Breast epithelium (tissue), 4 donors: ENCODE data around the gene ARHGAP25. TPM values are rescaled to one million over a fixed set of nuclear protein-coding genes. Genes with fewer than 3 reads are reported as not detected.

Experiments
- DNase-seq, 2 donors: peaks; one replicate each; pipeline ENCODE4 v3.0.0-alpha.2; 2019; ENCODE audit warnings: low spot score in 2 of 2
- H3K27ac ChIP-seq, 2 donors: fragments of 200-600 bp; sonication (generic) in 1 of 2; one replicate each; pipeline ENCODE4 v1.5.1; 2016 to 2019; ENCODE audit warnings: mild to moderate bottlenecking in 1 of 2
- H3K27me3 ChIP-seq, 2 donors: fragments of 200-600 bp; sonication (generic) in 1 of 2; one replicate each; pipeline versions ENCODE4 v1.5.1 to v1.6.0; 2017 to 2019; ENCODE audit warnings: control low read depth in 1 of 2, mild to moderate bottlenecking in 1 of 2
- H3K36me3 ChIP-seq: fragments of 200-600 bp; one replicate; pipeline ENCODE4 v1.5.1; 2019
- H3K4me1 ChIP-seq, 2 donors: fragments of 200-600 bp; sonication (generic); one replicate each; pipeline ENCODE4 v1.5.1; 2016 to 2019; ENCODE audit warnings: control low read depth in 1 of 2
- H3K4me3 ChIP-seq, 3 donors: fragments of 200-600 bp; sonication (generic); 1 replicate in 2 of 3; 2 replicates in 1 of 3; pipeline ENCODE4 v1.5.1; 2016 to 2019; ENCODE audit warnings: mild to moderate bottlenecking in 3 of 3, moderate library complexity in 2 of 3
- H3K9me3 ChIP-seq, 2 donors: fragments of 200-600 bp; sonication (generic) in 1 of 2; one replicate each; pipeline ENCODE4 v1.5.1; 2016 to 2019; ENCODE audit warnings: control low read depth in 1 of 2
- CTCF ChIP-seq, 3 donors: fragments of 450-650 bp; IDR thresholded peaks; one replicate each; pipeline ENCODE4 v1.5.1; 2016 to 2017; ENCODE audit warnings: antibody characterized with exemption in 3 of 3, mild to moderate bottlenecking in 3 of 3, moderate library complexity in 3 of 3
- POLR2A ChIP-seq: fragments of 450-650 bp; IDR thresholded peaks from one replicate; pipeline ENCODE4 v1.6.1; 2016; ENCODE audit warnings: antibody characterized with exemption, mild to moderate bottlenecking, moderate library complexity
- POLR2AphosphoS5 ChIP-seq, 3 donors: sonication (generic); formaldehyde crosslinking; IDR thresholded peaks; one replicate each; pipeline ENCODE4 v1.6.1; 2017; ENCODE audit warnings: antibody characterized with exemption in 3 of 3
- intact Hi-C: fragments of 100-400 bp; cut with DNase I; formaldehyde crosslinking; loops from one replicate; pipeline ENCODE4 v1.15.1; 2023; ENCODE audit warnings: low total_unique reads
- total RNA-seq, 3 donors: library from RNA; depleted of rRNA; stranded (reverse); fragments of >200 nt; gene quantifications; one replicate each; pipeline ENCODE4 v1.1.0, GENCODE V29; 2016

The ARHGAP25 gene
- total RNA-seq, 3 donors from 2014 or later = 7.8 to 10.8 (median 9.5) TPM

DNA sequence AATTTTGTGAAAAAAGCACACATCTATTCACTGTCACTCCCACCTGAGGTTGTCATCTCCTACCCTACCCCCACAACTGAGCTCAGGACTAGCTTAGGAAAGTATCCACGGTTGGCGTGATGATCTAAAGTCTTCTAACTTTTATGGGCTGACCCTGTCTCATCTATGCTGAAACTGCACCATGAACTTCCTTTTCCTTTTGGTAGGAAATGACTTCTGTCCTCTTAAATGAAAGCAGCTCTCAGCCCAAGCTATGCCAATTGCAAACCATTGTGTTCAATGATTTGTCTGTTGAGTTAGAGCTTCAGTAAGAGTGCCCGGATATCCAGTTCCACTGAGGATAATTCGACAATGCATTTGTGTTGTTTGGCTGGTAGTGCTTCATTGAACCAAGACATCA lies 52.7 kb downstream of the ARHGAP25 start:
- no peaks in the 10 kb centered on the region for H3K4me1 ChIP-seq
- H3K27ac ChIP-seq = no peak overlapping the region
- DNase-seq = no peak
- intact Hi-C loops = no loop called here
- no peaks in the 10 kb centered on the region for H3K27me3 ChIP-seq
- H3K9me3 ChIP-seq = no peaks in the 10 kb centered on the region
- no peak overlapping the region for H3K4me3 ChIP-seq
- TF ChIP-seq POLR2A (no peak), POLR2AphosphoS5 (IDR thresholded peaks at IDR 0.05) (no peak), CTCF (IDR thresholded peaks at IDR 0.05) (no peak)
- no peaks in the 10 kb centered on the region for H3K36me3 ChIP-seq

GRCh38 chr2:68789603-68790002 lies 55.0 kb downstream of the ARHGAP25 start:
- no peak for TF ChIP-seq POLR2A
- TF ChIP-seq CTCF (IDR thresholded peaks at IDR 0.05) = no peak
- TF ChIP-seq POLR2AphosphoS5 (IDR thresholded peaks at IDR 0.05) = no peak
- Histone ChIP-seq H3K4me3 (no peak overlapping the region), H3K27me3 (no peaks in the 10 kb centered on the region), H3K36me3 (no peaks in the 10 kb centered on the region), H3K4me1 (no peaks in the 10 kb centered on the region), H3K9me3 (no peaks in the 10 kb centered on the region), H3K27ac (no peak overlapping the region)
- intact Hi-C loops = no loop called here
- no peak for DNase-seq

DNA sequence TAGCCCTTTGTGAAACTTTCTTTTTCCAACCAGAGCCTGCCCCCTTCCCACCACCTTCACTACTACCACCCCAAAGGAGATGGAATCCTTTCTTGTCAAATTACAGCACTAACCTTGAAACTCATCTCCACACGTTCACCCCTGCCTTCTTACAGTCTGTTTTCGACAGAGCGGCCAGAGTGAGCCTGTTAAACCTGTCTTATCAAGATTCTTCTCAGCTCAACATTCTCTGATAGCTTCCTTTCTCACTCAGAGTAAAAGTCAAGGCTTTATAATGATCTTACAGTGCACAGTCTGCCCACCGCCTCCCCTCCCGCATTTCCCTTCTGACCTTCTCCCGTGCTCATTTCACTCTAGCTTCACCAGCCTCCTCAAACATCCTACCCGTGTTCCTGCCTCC lies 56.0 kb downstream of the ARHGAP25 start:
- Histone ChIP-seq H3K4me3 (no peak overlapping the region), H3K36me3 (no peaks in the 10 kb centered on the region), H3K27me3 (no peaks in the 10 kb centered on the region), H3K27ac (peak overlapping the region; percentile 76 to 82), H3K4me1 (no peaks in the 10 kb centered on the region), H3K9me3 (no peaks in the 10 kb centered on the region)
- no peak for DNase-seq
- TF ChIP-seq POLR2AphosphoS5 (IDR thresholded peaks at IDR 0.05) (no peak), CTCF (IDR thresholded peaks at IDR 0.05) (no peak), POLR2A (no peak)
- intact Hi-C loops = no loop called here

- intact Hi-C loops = no loop called here
- Histone ChIP-seq H3K27ac (peak overlapping the region; percentile 76 to 82), H3K4me1 (no peaks in the 10 kb centered on the region), H3K9me3 (no peaks in the 10 kb centered on the region), H3K27me3 (no peaks in the 10 kb centered on the region), H3K36me3 (no peaks in the 10 kb centered on the region), H3K4me3 (no peak overlapping the region)
- DNase-seq = peak in 1 of 2 donors; percentile 60
- TF ChIP-seq POLR2A = no peak
- no peak for TF ChIP-seq POLR2AphosphoS5 (IDR thresholded peaks at IDR 0.05)
- TF ChIP-seq CTCF (IDR thresholded peaks at IDR 0.05) = no peak
Measured at GRCh38 chr2:68791914-68792313, 57.3 kb downstream of the ARHGAP25 start.

GRCh38 chr2:68792751-68793150 lies 58.1 kb downstream of the ARHGAP25 start:
- Histone ChIP-seq H3K4me3 (no peak overlapping the region), H3K27ac (peak overlapping the region in 1 of 2 donors; percentile 32), H3K27me3 (no peaks in the 10 kb centered on the region), H3K36me3 (no peaks in the 10 kb centered on the region), H3K4me1 (no peaks in the 10 kb centered on the region), H3K9me3 (no peaks in the 10 kb centered on the region)
- TF ChIP-seq CTCF (IDR thresholded peaks at IDR 0.05) (no peak), POLR2AphosphoS5 (IDR thresholded peaks at IDR 0.05) (no peak), POLR2A (no peak)
- DNase-seq = no peak
- intact Hi-C loops = no loop called here
